GM12865 (cell line): ENCODE measurements around the gene DSC2.
"Not testable (repeated sequence)": the region's sequence is repeated elsewhere in the genome, so short reads cannot be mapped to it uniquely, and the experiment has no call there.

ENCODE experiments used
- DNase-seq: peaks from one replicate; pipeline ENCODE4 v3.0.0; 2010; ENCODE audit warnings: low read depth
- H3K4me3 ChIP-seq: 2 replicates; pipeline ENCODE4 v1.5.1; 2011; ENCODE audit warnings: mild to moderate bottlenecking, low read depth, low read length, control low read depth
- CTCF ChIP-seq: IDR thresholded peaks from 2 replicates; pipeline ENCODE4 v1.5.1; 2011; ENCODE audit warnings: low read length, control low read depth, low read depth, inconsistent platforms; ENCODE audit not compliant: insufficient read depth; ENCODE audit errors: missing control alignments

The DSC2 gene

GRCh38 chr18:31041271-31042083, 60.7 kb downstream of the DSC2 start:
- no peak for DNase-seq
- no peak for TF ChIP-seq CTCF

GRCh38 chr18:31040686-31041270, 61.4 kb downstream of the DSC2 start:
- no peak for TF ChIP-seq CTCF
- peak; percentile 29 for DNase-seq
- H3K4me3 ChIP-seq = no peak overlapping the region

More at GRCh38 chr18:31041271-31042083, 60.7 kb downstream of the DSC2 start:
- H3K4me3 ChIP-seq = no peak overlapping the region

GRCh38 chr18:31039426-31039825, 62.8 kb downstream of the DSC2 start:
- no peak overlapping the region for H3K4me3 ChIP-seq
- no peak for DNase-seq
- no peak for TF ChIP-seq CTCF

- DNase-seq, H3K4me3 ChIP-seq: not testable (repeated sequence)
Measured at GRCh38 chr18:31037686-31038085, 64.5 kb downstream of the DSC2 start.

- H3K4me3 ChIP-seq = no peak overlapping the region
- no peak for TF ChIP-seq CTCF
- no peak for DNase-seq
Measured at GRCh38 chr18:31034541-31034940, 67.7 kb downstream of the DSC2 start.

- peak overlapping the region; percentile 38 for H3K4me3 ChIP-seq
- TF ChIP-seq CTCF = no peak
- no peak for DNase-seq
Measured at GRCh38 chr18:31030574-31031278, 71.5 kb downstream of the DSC2 start.

GRCh38 chr18:31015715-31016434, 86.3 kb downstream of the DSC2 start:
- TF ChIP-seq CTCF = no peak
- H3K4me3 ChIP-seq = no peak overlapping the region
- peak; percentile 53 for DNase-seq

- DNase-seq = not testable (repeated sequence)
Measured at GRCh38 chr18:31011455-31011854, 90.8 kb downstream of the DSC2 start.

More at GRCh38 chr18:31011455-31011854, 90.8 kb downstream of the DSC2 start:
- not testable (repeated sequence) for H3K4me3 ChIP-seq
